Stimulated activated CD4-positive, alpha-beta T cell treated with anti-CD3 and anti-CD28 coated beads, Interleukin-4, amount 100 ng/mL, for 24 hours (primary cell): ENCODE results near the gene CORO1C.
A peak's percentile ranks its signal among the peaks of the same experiment; 100 is the strongest.
"Not testable (repeated sequence)": the region's sequence is repeated elsewhere in the genome, so short reads cannot be mapped to it uniquely, and the experiment has no call there.

ENCODE experiments used
- DNase-seq: peaks from one replicate; pipeline ENCODE4 v3.0.0-alpha.2; 2020

CORO1C gene

DNA sequence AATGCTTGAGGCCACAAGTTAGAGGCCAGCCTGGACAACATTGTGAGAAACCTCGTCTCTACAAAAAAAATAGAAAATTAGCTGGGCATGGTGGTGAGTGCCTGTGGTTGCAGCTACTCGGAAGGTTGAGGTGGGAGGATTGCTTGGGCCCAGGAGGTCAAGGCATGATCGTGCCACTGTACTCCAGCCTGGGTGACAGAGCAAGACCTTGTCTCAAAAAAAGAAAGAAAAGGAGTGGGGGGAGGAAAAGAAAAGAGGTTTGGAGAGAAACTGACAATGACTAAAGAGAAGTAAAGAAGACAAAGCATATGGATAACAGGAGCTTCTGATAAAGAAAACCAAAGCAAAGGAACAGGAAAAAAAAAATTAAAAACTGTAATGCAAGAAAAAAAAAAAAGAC lies 60.2 kb downstream of the CORO1C start:
- DNase-seq = no peak

DNA sequence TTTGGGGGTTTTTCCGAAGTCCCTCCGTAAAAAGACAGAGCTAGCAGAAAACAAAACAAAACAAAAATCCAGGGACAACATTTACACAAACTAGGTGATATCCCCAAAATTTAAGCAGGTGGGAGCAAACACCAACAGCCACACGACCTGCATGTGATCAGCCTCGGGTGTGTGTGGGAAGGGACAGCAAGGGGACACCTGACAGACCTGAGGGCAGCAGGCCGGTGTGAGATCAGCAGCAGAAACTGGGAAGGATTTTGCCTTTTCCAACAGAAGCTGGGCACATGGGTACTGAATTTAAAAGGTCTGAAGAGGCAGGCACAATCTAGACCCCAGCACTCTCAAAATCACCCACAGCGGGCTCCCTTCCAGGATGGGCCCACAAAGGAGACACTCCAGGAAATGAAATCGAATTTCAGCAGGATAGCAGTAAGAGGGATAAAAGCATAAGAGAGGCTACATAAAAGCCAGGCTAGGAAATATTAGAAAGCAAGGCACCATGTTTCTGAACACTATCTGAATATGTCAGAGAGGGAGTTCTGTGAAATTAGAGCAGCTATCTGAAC lies 61.2 kb downstream of the CORO1C start:
- DNase-seq = no peak

DNA sequence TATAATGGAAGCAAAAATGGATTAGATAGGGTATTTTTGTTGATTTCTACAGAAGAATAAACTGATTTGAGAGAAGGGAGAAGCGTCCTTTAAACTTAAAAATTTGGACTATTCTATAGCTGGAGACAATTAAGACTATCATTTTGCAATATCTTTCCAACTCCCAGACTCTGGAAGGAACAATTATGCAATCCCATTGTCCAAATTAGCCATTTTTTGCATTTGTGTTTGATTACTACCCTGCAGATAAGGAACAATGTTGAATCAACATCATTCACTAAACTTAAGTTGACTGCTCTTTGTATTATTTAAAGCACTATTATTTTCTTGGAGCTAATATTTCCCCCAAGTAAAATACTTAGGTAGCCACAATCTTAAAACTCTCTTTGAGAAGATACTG lies 62.8 kb downstream of the CORO1C start:
- DNase-seq = no peak

DNA sequence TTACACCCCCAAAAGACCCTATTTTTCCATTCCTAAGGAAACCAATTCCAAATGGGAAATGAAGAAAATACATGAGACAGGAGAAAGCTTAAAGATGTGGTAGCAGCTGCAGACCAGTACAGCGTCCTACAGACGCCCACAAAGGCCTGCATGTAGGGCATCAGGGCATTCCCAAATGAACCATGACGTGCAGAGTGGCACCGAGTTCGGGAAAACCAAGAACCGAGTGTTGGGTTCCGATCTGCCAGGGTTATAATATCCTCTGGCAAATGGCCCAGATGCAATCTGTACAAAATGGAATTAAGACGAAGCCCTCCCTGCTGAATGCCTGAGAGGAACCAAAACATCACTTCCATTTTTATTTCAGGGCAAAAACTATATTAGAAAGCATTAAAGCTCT lies 63.3 kb downstream of the CORO1C start:
- DNase-seq = no peak

DNA sequence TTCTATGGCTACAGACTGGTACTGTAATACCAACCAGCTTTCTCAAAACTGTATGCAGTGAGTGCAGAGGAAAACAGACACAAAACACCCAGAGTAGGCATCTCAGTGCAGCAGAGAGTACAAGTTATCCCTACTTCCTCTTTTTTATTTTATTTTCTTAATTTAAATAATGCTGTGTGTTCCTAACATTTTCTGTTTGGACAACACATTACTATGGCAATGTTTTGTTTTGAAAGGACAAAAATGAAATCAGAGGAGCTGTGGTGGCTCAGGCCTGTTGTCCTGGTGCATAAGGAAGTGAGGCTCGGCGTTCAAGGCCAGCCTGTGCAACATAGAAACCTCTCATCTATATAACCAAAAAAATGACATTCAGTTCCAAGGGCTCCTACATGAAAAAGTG lies 64.0 kb downstream of the CORO1C start:
- DNase-seq = no peak

DNA sequence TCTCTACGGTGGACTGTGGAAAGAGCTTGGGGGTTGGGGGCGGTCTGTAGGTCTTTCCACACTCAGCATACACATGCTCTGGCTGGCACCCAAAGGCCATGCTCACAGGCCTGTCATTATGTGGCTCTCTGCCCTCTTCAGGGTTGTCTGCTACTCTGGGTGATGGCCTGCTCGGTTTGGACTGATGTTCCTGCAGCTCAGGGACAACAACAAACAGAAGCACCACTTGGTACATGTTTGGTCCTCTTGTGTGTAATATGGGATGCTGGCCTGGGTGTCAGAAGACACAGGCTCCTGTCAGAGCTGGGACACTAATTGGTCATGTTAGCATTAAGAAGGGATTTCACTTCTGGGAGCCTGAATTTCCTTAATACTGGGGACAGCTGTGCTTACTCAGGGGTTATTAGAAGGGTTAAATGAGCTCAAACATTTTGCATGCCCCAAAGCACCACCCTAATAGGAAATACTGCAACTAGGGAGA lies 64.9 kb downstream of the CORO1C start:
- DNase-seq = no peak

DNA sequence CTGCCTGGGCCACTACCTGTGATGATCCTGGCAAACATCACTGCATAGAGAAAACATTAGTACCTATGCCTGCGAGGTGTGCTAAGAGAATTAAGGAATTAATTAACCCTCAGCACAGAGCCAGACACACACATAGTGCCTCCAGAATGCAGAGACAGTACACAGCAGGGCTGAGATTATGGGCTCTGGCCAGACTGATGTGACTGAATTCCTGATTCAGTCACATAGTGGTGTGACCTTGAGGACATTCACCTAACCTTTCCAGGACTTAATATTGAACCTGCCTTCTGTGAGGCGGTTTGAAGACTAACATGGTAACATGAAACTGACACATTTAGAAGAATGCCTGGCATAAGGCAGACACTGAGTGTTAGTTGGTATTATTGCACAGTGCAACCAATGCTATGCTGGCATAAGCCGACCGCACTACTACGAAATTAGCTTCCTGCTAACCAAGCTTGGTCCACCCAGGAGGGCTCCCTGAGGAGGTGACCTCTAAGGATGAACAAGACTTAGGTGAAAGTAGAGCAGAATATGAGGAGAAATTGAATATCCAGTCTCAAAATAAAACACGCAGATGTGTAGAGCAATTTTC lies 65.6 kb downstream of the CORO1C start:
- DNase-seq = no peak

DNA sequence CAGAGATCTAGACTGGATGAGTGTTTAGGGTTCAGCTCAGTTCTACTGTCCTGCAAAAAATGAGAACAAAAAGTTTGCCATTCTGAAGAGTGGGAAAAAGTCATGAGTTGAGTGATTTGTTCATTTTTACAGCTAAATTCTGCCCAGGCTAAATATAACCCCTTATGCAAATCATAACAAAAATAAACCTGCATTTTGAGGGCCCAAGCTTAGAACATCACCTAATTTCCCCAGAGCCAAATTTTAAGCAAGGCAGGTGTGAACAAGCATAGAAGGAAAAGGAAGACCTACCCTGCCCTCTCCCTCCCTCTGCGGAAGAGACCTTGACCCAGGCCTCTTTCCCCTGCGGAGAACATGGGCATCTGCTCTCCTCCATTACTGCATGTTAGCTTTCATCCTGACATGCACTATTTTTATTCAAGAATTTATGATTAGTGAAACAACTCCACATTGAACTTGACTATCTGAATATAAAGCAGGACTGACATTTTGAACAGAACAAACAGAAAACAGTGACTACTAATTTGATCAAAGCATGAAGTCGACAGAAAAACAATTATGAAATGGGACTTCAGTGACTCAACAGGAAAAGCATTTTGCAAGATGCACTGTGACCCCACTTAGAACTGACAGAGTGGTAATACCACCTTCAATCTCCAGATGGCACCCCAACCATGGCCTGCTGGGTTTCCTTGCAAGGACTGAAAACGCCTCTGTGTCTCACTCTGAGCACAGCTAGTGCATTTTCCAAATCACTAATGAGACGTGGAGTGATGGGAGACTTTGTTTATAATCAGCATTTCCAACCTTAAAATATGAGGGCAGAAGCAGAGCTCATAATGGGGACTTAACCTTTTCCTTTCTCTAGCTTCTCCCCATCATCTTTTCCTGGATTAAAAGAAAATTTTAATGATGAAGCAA lies 66.7 kb downstream of the CORO1C start:
- DNase-seq = peak; percentile 90

DNA sequence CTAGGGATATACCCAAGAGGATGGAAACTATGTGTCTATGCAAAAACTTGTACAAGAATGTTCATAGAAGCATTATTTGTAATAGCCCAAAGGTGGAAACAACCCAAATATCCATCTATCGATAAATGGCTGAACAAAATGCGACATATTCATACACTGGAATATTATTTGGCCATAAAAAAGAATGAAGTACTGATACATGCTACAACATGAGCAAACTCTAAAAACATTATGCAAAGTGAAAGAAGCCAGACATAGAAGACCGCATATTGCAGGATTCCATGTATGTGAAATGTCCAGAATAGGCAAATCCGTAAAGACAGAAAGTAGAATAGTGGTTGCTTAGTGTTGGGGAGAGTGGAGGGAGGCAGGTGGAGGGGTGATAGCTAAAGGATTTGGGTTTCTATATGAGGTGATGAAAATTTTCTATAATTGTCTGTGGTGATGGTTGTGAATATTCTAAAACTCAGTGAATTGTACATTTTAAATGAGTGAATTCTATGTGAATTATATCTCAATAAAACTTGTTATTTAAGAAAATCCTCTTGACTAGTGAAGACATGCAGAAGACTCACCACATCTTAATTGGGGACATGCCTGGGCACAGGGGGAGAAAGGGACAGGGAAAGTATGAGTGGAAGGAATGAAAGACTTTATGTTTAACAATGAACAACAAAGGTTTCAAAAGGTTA lies 67.8 kb downstream of the CORO1C start:
- no peak for DNase-seq

DNA sequence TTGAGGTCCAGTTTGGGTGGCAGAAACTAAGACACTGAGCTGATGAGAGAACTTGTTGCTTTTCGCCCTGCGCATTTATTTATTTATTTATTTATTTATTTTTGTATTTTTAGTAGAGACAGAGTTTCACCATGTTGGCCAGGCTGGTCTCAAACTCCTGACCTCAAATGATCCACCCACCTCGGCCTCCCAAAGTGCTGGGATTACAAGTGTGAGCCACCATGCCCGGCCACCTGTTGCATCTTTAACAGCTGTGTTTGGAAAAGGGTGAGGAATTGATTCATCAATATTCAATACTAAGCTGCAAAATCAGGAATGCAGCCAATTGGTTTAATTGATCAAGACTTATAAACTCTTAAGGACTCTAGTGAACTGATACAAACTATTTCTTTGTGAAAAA lies 73.2 kb downstream of the CORO1C start:
- DNase-seq = not testable (repeated sequence)

DNA sequence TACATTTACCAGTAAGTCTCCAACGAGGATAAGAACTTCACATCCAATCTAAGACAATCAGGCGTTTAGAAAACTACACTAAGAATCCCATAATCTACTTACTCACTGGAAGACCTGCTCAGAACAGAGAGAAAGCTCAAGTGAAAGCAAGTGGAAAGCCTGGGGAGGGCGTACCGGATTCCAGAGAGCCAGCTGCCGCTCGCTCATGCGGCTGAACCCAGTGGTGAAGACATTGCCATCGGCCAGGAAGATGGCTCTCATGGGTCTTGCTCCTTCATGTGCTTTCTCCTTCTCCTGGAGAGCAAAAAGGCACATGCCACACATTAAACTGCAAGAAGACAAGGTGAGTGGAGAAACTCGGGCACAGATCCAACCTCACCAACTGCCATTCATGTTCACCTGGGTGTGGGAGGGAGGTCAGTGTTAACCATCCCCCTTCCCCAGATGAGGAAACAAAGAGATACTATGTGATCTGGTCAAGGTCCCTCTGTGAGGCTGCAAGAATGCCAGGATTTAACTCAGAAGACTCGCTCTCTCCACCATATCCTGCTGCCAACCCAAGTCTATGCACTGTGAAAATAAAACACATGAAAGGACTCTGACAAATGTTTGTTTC lies 74.1 kb downstream of the CORO1C start:
- no peak for DNase-seq

DNA sequence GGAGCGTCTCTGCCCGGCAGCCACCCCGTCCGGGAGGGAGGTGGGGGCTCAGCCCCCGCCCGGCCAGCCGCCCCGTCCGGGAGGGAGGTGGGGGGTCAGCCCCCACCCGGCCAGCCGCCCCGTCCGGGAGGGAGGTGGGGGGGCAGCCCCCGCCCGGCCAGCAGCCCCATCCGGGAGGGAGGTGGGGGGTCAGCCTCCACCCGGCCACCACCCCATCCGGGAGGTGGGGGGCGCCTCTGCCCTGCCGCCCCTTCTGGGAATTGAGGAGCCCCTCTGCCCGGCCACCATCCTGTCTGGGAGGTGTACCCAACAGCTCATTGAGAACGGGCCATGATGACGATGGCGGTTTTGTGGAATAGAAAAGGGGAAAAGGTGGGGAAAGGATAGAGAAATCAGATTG lies 75.1 kb downstream of the CORO1C start:
- not testable (repeated sequence) for DNase-seq

DNA sequence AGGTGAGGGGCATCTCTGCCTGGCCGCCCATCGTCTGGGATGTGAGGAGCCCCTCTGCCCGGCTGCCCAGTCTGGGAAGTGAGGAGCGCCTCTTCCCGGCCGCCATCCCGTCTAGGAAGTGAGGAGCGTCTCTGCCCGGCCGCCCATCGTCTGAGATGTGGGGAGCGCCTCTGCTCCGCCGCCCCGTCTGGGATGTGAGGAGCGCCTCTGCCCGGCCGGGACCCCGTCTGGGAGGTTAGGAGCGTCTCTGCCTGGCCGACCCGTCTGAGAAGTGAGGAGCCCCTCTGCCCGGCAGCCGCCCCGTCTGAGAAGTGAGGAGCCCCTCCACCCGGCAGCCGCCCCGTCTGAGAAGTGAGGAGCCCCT lies 75.5 kb downstream of the CORO1C start:
- not testable (repeated sequence) for DNase-seq

DNA sequence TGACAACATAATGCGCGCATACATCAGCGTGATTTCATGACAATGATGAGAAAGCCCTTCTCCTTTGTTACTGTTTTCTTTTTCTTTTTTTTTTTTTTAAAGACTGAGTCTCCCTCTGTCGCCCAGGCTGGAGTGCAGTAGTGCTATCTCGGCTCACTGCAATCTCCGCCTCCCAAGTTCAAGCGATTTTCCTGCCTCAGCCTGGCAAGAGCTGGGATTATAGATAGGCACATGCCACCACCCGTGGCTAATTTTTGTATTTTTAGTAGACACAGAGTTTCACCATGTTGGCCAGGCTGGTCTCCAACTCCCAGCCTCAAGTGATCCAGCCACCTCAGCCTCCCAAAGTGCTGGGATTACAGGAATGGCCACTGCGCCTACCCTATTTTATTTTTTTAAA lies 76.7 kb downstream of the CORO1C start:
- not testable (repeated sequence) for DNase-seq

DNA sequence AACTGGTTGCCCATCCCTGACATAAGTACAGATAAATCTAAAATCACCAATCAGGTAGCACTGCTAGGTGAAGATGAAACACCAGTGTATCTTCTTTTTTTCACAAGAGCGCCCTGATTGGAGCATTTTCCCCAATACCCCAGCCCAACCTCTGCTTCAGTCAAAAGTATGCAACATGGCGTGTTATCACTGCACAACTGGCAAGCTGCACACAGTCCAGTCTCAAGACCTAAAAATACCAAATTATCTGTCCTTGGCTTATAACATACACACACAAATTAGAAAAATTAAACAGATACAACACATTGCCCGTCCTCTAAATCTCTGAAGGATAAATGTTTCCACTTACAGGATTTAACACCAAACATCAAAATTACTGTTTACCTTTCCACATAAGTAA lies 77.4 kb downstream of the CORO1C start:
- DNase-seq = no peak

DNA sequence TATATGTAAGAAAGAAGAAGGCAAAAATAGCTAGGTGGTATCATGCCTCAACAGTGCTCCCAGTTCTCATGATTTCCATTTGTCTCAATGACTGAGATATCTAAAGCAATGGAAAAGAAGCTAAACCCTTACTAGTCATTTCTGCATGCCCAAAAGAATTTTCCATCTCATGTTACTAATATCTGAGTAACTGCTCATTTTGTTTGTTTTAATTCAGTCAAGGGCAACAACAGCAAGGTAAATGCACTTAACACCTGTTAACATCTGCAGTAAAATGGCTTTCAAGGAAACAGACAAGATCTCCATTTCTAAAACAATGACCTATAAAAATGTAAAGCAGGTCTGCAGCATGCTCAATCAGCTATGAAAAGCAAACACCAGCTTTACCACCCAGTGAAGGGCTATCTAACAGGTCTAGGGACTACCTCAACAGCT lies 78.2 kb downstream of the CORO1C start:
- DNase-seq = no peak

DNA sequence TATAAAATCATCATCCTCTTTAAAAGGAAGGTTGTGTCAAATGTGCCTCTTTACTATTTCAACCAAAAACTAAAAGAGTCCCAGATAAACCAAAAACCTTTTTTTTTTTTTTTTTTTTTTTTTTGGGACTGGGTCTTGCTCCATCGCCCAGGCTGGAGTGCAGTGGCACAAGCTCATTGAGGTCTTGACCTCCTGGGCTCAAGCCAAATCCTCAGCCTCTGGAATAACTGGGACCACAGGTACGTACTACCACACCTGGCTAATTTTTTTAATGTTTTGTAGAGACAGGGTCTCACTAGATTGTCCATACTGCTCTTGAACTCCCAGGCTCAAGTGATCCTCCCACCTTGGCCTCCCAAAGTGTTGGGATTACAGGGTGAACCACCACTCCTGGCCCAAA lies 81.2 kb downstream of the CORO1C start:
- DNase-seq = no peak

DNA sequence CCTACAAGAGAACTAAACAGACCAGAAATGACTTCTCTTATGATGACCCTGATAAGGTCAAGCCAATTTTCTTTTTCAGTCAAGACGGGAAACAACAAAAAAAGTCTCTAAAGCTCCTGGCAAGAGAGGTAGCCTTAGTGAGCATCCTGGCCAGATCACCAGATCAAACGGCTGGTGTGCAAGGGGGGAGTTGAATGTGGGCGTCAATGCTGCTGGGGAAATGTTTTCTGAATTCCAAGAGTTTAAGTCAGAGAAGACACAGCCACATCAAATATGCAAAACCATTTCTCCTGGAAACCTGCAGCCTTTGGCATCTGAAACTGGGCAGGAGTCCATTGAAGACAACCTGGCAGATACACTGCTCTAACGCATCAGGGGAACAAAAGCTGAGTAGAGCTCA lies 81.6 kb downstream of the CORO1C start:
- no peak for DNase-seq

DNA sequence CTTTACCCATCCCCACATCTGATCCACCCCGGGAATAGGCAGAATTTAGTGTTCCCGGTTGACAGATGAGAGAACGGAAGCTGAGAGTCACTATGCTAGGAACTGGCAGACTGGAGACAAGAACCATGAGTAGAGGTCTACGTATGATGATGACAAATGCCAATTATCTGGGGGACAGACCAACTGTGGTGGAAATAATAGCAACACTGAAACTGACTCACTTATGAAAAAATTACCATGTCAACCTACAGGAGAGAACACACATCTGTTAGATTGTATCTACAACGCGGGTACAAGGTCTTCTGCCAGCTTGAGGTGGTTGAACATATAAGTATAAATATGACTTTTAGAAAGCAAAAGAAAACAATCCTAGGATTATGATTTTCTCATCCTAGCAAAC lies 82.2 kb downstream of the CORO1C start:
- no peak for DNase-seq

DNA sequence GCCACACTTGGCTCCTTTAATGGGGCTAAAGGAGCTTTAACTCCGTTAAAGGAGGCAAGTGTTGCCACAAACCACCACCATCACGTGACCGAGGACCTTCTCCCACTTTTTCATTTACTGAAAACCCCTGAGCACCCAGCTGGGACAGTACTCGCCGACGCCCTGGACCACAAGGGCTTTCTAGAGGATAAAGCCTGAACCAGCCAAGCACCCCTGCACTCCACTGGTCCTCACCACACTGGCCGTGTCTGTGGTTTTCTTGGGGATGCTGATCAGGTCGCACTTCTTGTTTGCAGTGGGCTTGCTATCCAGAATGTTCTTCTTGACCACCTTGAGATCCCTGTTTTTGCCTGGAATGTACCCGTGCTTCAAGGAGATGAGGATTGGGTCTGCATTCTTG lies 82.9 kb downstream of the CORO1C start:
- DNase-seq = no peak

DNA sequence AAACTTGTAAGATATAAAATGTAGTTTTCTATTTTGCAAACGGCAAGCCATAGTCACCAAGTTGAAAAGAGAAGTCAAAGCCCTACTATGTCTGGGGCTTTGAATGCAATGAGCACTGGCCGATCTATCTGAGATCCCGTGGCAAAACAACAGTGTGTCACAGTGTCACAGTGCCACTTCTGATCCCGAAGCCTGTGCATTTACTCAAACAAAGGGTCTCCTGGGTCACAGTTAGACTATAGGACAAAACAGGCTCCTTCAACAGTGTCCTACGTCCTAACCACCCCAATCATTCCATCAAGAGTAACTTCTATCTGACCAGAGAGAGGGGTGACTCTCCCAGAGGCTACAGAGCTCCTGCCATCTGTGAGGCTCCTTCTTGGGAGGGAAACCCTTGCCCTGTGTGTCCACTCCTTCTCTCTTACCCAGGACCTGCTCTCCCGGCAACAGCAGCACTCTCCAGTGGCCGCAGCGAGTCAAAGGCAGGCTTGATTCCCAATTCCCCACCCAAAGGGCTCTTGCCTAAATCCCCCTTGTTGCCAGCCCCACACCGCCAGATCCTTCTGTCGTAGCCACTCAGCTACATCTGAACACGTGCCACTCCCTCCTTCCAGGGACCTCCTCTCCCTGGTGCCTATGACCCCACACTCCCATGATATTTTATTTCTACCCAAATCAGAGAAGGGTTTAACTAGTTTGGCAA lies 83.6 kb downstream of the CORO1C start:
- no peak for DNase-seq
